A673 (cell line): ENCODE results near the gene CHPF2. TPM values are rescaled to one million over a fixed set of nuclear protein-coding genes. Genes with fewer than 3 reads are reported as not detected.

Experiments used
- BruUV-seq: library from RNA; stranded (reverse); fragments of 400-500 nt; replicated peaks from 2 replicates; lab custom pipeline; 2021; lab: Mats Ljungman, UMichigan
- CTCF ChIA-PET: fragments of 300-600 bp; sonication (Branson Sonifier 250); formaldehyde crosslinking; loops from one replicate; lab custom pipeline; 2022; ENCODE audit warnings: antibody characterized with exemption; lab: Charles Lee
- POLR2A ChIA-PET: fragments of 300-600 bp; sonication (Branson Sonifier 250); formaldehyde crosslinking; loops from one replicate; lab custom pipeline; 2022; ENCODE audit warnings: antibody characterized with exemption; ENCODE audit not compliant: low non-redundant PET; lab: Charles Lee
- DNase-seq: peaks from one replicate; pipeline ENCODE4 v3.0.0-alpha.2; 2015; ENCODE audit warnings: low spot score
- H3K27ac ChIP-seq: fragments of 200-600 bp; sonication (generic); 2 replicates; pipeline ENCODE4 v1.5.1; 2016; ENCODE audit warnings: mixed run types, low read depth, mild to moderate bottlenecking, mixed read lengths, antibody characterized with exemption, low read length; ENCODE audit not compliant: poor library complexity, severe bottlenecking
- H3K27me3 ChIP-seq: fragments of 200-600 bp; sonication (generic); replicated peaks from 2 replicates; pipeline ENCODE4 v1.6.1; 2017; ENCODE audit warnings: mixed run types, low read depth, mild to moderate bottlenecking, mixed read lengths, antibody characterized with exemption, low read length; ENCODE audit not compliant: insufficient read depth, poor library complexity
- H3K36me3 ChIP-seq: fragments of 200-600 bp; sonication (generic); 2 replicates; pipeline ENCODE4 v1.6.1; 2016; ENCODE audit warnings: mixed run types, mild to moderate bottlenecking, mixed read lengths, antibody characterized with exemption, low read length; ENCODE audit not compliant: insufficient read depth, poor library complexity, severe bottlenecking
- H3K4me1 ChIP-seq: fragments of 200-600 bp; sonication (generic); 2 replicates; pipeline ENCODE4 v1.6.1; 2017; ENCODE audit warnings: mixed run types, mild to moderate bottlenecking, mixed read lengths, antibody characterized with exemption, low read length; ENCODE audit not compliant: insufficient read depth, poor library complexity, severe bottlenecking
- H3K4me3 ChIP-seq: fragments of 200-600 bp; sonication (generic); 2 replicates; pipeline ENCODE4 v1.5.1; 2016; ENCODE audit warnings: low read depth, mixed run types, mild to moderate bottlenecking, mixed read lengths, low read length; ENCODE audit not compliant: poor library complexity, severe bottlenecking
- H3K9me3 ChIP-seq: fragments of 200-600 bp; sonication (generic); 2 replicates; pipeline ENCODE4 v1.6.1; 2016; ENCODE audit warnings: mixed run types, low read depth, mild to moderate bottlenecking, mixed read lengths, antibody characterized with exemption, low read length; ENCODE audit not compliant: poor library complexity, severe bottlenecking
- EZH2 ChIP-seq: fragments of 200-600 bp; sonication (generic); IDR thresholded peaks from 2 replicates; pipeline ENCODE4 v1.6.1; 2017; ENCODE audit warnings: borderline replicate concordance, low read depth, mild to moderate bottlenecking, mixed read lengths, antibody characterized with exemption, low read length; ENCODE audit not compliant: poor library complexity, severe bottlenecking
- intact Hi-C: fragments of 100-400 bp; cut with micrococcal nuclease; formaldehyde crosslinking; loops from one replicate; pipeline ENCODE4 v1.10.0; 2022; ENCODE audit not compliant: unreplicated experiment
- total RNA-seq: library from RNA; stranded (reverse); gene quantifications from 2 replicates; pipeline ENCODE4 v1.2.3, GENCODE V29; 2021
- TF ChIP-seq, protein P1 (sequence below): fragments of 300-800, 200-600 bp; sonication (generic); conservative IDR thresholded peaks from 2 replicates; pipeline ENCODE4 v1.5.1; 2017; ENCODE audit warnings: low read depth, mild to moderate bottlenecking, antibody characterized with exemption, low read length, moderate library complexity, mixed read lengths

Gene CHPF2
- total RNA-seq, 1 experiment from 2014 or later = 27.1 TPM

DNA sequence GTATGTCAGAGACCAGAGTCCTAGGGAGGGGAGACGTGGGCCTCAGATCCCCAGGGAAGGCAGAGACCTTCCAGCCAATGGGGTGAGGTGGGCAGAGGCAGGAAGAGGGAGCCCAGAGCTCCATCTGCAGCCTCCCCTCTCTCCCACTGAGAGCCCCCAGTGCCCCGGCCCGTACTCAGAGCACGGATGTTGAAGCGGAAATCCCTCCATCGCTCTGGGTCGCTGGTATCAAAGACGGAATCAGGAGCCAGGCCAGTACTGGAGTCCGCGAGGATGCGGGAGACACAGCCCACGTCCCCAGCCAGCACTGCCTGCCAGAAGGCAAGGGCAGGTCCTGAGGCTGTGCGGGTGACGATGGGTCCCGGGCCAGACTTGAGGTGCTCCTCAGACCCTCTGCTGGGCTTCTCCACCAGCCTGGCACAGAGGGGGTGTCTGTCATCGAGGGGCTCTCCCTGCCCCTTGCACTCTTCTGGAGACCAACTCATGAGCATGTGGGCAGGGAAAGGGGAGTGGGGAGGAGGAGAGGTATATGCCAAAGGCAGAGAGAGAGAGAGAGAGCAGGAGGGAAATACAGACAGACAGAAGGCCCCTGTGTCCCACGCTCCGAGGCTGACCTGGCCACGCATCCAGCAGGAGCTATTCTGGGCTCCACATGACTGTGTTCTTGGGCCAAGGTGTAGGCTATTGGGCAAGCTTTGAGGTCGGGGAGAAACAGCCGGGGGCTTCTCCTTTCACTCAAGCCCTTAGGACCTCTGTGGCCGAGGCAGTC lies 45.5 kb upstream of the CHPF2 start, which contains the start of gene ASB10:
Gene ASB10, minus strand, starts transcription at position 611 of the 769 bp plus-strand sequence. Its CDS starts 120 bp downstream, at position 491.
- no peaks in the 10 kb centered on the region for H3K36me3 ChIP-seq
- no TSS peak for BruUV-seq
- ChIA-PET CTCF (no interaction called here), POLR2A (no interaction called here)
- no peak within 1 kb of the TSS for H3K27ac ChIP-seq
- no peak for DNase-seq
- H3K4me1 ChIP-seq = no peaks in the 10 kb centered on the region
- intact Hi-C loops = no loop called here
- H3K27me3 ChIP-seq = no peaks in the 10 kb centered on the region
- TF ChIP-seq, protein P1, sequence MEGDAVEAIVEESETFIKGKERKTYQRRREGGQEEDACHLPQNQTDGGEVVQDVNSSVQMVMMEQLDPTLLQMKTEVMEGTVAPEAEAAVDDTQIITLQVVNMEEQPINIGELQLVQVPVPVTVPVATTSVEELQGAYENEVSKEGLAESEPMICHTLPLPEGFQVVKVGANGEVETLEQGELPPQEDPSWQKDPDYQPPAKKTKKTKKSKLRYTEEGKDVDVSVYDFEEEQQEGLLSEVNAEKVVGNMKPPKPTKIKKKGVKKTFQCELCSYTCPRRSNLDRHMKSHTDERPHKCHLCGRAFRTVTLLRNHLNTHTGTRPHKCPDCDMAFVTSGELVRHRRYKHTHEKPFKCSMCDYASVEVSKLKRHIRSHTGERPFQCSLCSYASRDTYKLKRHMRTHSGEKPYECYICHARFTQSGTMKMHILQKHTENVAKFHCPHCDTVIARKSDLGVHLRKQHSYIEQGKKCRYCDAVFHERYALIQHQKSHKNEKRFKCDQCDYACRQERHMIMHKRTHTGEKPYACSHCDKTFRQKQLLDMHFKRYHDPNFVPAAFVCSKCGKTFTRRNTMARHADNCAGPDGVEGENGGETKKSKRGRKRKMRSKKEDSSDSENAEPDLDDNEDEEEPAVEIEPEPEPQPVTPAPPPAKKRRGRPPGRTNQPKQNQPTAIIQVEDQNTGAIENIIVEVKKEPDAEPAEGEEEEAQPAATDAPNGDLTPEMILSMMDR = no peak
- TF ChIP-seq EZH2 = no peak
- H3K9me3 ChIP-seq = no peaks in the 10 kb centered on the region
- H3K4me3 ChIP-seq = no peak within 1 kb of the TSS

DNA sequence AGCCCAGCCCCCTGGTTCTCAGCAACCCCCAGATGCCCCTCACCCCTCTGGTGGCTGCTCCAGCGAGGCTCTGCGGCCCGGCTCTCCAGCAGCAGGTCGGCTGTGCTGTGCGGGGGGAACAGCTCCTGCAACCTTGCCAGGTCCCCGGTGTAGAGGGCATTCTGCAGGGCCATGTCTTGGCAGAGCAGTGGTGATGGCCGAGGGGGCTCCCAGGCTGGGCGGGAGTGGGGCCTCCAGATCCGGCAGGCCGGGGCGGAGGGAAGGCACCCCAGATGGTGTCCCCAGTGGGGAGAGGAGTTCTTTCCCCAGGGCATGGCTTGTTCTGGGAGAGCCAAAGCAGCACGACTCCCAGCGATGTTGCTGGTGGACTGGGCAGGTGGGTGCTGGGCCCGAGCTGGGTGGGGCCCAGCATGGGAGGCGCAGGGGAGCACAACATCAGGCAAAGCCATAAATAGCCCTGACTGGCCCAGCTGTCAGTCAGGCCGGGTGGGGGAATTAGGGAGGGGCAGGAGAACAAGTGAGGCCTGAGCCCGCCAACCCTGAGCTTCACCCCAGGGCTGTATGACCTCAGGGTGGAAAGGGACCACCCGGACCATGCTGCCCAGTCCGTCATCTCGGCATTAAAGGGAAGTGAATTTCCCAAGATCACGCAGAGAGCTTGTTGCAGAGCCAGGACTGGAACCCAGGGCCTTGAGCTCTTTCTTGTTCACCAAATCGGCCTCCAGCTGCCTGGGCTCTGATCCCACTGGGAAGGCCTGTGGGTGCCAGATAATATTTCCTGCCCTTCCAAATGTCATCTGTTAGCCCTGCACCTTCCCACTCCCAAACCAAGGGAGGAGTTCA lies 44.7 kb upstream of the CHPF2 start:
- H3K27ac ChIP-seq = no peak overlapping the region
- no peak for TF ChIP-seq EZH2
- TF ChIP-seq, protein P1 = no peak
- no peak overlapping the region for H3K4me3 ChIP-seq
- H3K9me3 ChIP-seq = no peaks in the 10 kb centered on the region
- H3K27me3 ChIP-seq = no peaks in the 10 kb centered on the region
- H3K36me3 ChIP-seq = no peaks in the 10 kb centered on the region
- intact Hi-C loops = no loop called here
- H3K4me1 ChIP-seq = no peaks in the 10 kb centered on the region
- DNase-seq = no peak
- BruUV-seq = no TSS peak
- ChIA-PET POLR2A (no interaction called here), CTCF (no interaction called here)

DNA sequence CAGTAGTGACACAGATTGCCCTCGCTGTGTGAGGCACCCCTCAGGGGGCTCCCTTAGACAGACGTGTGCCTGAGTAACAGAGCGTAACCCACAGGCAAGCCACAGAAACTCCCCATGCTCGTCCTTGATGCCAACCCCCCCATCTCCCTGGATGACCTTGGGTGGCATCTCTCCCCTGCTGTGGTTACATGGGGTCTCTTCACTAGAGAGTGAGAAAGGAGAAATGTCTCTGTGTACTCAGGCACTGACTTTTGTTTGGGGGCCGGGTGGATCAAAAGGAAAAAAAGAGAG lies 44.1 kb upstream of the CHPF2 start:
- no peaks in the 10 kb centered on the region for H3K9me3 ChIP-seq
- H3K4me3 ChIP-seq = no peak overlapping the region
- POLR2A ChIA-PET = no interaction called here
- no peaks in the 10 kb centered on the region for H3K27me3 ChIP-seq
- no peak overlapping the region for H3K27ac ChIP-seq
- DNase-seq = no peak
- no TSS peak for BruUV-seq
- H3K36me3 ChIP-seq = no peaks in the 10 kb centered on the region
- TF ChIP-seq, protein P1 = no peak
- TF ChIP-seq EZH2 = no peak
- intact Hi-C loops = no loop called here
- no peaks in the 10 kb centered on the region for H3K4me1 ChIP-seq
- CTCF ChIA-PET = no interaction called here
